Measurements from ENCODE around the gene AFF3.

The AFF3 gene

GRCh38 chr2:99956232-99957030 lies 186.0 kb downstream of the AFF3 start:
- Histone ChIP-seq H2AFZ (ENCODE audit: low read length) (no peak overlapping the region), H3K4me1 (ENCODE audit: insufficient read depth, low read length, severe bottlenecking) (no peaks in the 10 kb centered on the region), H3K9ac (ENCODE audit: low read length) (no peak overlapping the region), H3K27me3 (ENCODE audit: insufficient read depth, low read length) (no peaks in the 10 kb centered on the region), H3K9me2 (ENCODE audit: low read depth, low read length) (no peaks in the 10 kb centered on the region), H3K27ac (ENCODE audit: low read depth, low read length, poor library complexity, severe bottlenecking) (no peak overlapping the region), H3K9me3 (ENCODE audit: low read length) (no peaks in the 10 kb centered on the region), H3K36me3 (ENCODE audit: insufficient read depth, low read length) (peaks cover 69% of the 10 kb centered on the region), H3K4me3 (ENCODE audit: low read depth, low read length, poor library complexity, severe bottlenecking) (no peak overlapping the region), H4K20me1 (ENCODE audit: insufficient read depth, low read length) (no peaks in the 10 kb centered on the region), H3K4me2 (ENCODE audit: low read length) (no peak overlapping the region), H3F3A (ENCODE audit: insufficient read depth, low read length) (no peaks in the 10 kb centered on the region), H3K79me2 (ENCODE audit: insufficient read depth, low read length) (peaks cover 9% of the 10 kb centered on the region)
- TF ChIP-seq, protein P1, sequence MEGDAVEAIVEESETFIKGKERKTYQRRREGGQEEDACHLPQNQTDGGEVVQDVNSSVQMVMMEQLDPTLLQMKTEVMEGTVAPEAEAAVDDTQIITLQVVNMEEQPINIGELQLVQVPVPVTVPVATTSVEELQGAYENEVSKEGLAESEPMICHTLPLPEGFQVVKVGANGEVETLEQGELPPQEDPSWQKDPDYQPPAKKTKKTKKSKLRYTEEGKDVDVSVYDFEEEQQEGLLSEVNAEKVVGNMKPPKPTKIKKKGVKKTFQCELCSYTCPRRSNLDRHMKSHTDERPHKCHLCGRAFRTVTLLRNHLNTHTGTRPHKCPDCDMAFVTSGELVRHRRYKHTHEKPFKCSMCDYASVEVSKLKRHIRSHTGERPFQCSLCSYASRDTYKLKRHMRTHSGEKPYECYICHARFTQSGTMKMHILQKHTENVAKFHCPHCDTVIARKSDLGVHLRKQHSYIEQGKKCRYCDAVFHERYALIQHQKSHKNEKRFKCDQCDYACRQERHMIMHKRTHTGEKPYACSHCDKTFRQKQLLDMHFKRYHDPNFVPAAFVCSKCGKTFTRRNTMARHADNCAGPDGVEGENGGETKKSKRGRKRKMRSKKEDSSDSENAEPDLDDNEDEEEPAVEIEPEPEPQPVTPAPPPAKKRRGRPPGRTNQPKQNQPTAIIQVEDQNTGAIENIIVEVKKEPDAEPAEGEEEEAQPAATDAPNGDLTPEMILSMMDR (IDR thresholded peaks at IDR 0.05; ENCODE audit: low read length), result no peak
- no peak for TF ChIP-seq EZH2 (IDR thresholded peaks at IDR 0.05; ENCODE audit: borderline replicate concordance, low read length)

- Histone ChIP-seq H3K4me1 (ENCODE audit: insufficient read depth, low read length, severe bottlenecking) (no peaks in the 10 kb centered on the region), H3K4me3 (ENCODE audit: low read depth, low read length, poor library complexity, severe bottlenecking) (no peak overlapping the region), H3K9me3 (ENCODE audit: low read length) (no peaks in the 10 kb centered on the region), H3K9ac (ENCODE audit: low read length) (no peak overlapping the region), H3K79me2 (ENCODE audit: insufficient read depth, low read length) (peaks cover 9% of the 10 kb centered on the region), H3K9me2 (ENCODE audit: low read depth, low read length) (no peaks in the 10 kb centered on the region), H4K20me1 (ENCODE audit: insufficient read depth, low read length) (no peaks in the 10 kb centered on the region), H3K27me3 (ENCODE audit: insufficient read depth, low read length) (no peaks in the 10 kb centered on the region), H2AFZ (ENCODE audit: low read length) (no peak overlapping the region), H3F3A (ENCODE audit: insufficient read depth, low read length) (no peaks in the 10 kb centered on the region), H3K36me3 (ENCODE audit: insufficient read depth, low read length) (peaks cover 73% of the 10 kb centered on the region), H3K27ac (ENCODE audit: low read depth, low read length, poor library complexity, severe bottlenecking) (no peak overlapping the region), H3K4me2 (ENCODE audit: low read length) (no peak overlapping the region)
- TF ChIP-seq, protein P1 (IDR thresholded peaks at IDR 0.05; ENCODE audit: low read length), result no peak
- TF ChIP-seq EZH2 (IDR thresholded peaks at IDR 0.05; ENCODE audit: borderline replicate concordance, low read length), result no peak
Observed at GRCh38 chr2:99953750-99954149, 188.6 kb downstream of the AFF3 start.

DNA sequence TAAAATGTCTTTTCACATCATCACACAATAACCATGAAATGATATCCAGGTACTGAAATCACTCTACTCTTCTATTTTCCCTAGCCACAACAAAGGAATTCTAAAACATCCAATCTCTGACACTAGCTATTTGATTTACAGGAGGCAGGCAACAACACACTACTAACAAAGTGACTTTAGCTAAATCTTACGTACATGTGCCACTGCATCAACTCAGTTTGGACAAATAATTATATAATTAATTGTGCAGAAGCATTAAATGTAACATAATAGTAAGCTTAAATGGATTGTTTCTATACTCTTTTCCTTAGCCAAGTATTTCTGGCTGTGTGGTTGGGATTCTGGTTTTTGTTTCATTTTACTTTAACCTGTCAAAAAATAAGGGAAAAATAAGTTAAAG lies 192.4 kb downstream of the AFF3 start:
- no peaks in the 10 kb centered on the region for H3F3A ChIP-seq (ENCODE audit: insufficient read depth, low read length)
- no peak overlapping the region for H2AFZ ChIP-seq (ENCODE audit: low read length)
- no peaks in the 10 kb centered on the region for H3K79me2 ChIP-seq (ENCODE audit: insufficient read depth, low read length)
- no peaks in the 10 kb centered on the region for H3K9me2 ChIP-seq (ENCODE audit: low read depth, low read length)
- H4K20me1 ChIP-seq (ENCODE audit: insufficient read depth, low read length), result no peaks in the 10 kb centered on the region
- no peak overlapping the region for H3K9ac ChIP-seq (ENCODE audit: low read length)
- H3K27ac ChIP-seq (ENCODE audit: low read depth, low read length, poor library complexity, severe bottlenecking), result no peak overlapping the region
- no peaks in the 10 kb centered on the region for H3K27me3 ChIP-seq (ENCODE audit: insufficient read depth, low read length)
- peaks cover 72% of the 10 kb centered on the region for H3K36me3 ChIP-seq (ENCODE audit: insufficient read depth, low read length)
- H3K4me2 ChIP-seq (ENCODE audit: low read length), result no peak overlapping the region
- no peaks in the 10 kb centered on the region for H3K9me3 ChIP-seq (ENCODE audit: low read length)
- no peak for TF ChIP-seq EZH2 (IDR thresholded peaks at IDR 0.05; ENCODE audit: borderline replicate concordance, low read length)
- TF ChIP-seq, protein P1 (IDR thresholded peaks at IDR 0.05; ENCODE audit: low read length), result no peak
- no peak overlapping the region for H3K4me3 ChIP-seq (ENCODE audit: low read depth, low read length, poor library complexity, severe bottlenecking)
- no peaks in the 10 kb centered on the region for H3K4me1 ChIP-seq (ENCODE audit: insufficient read depth, low read length, severe bottlenecking)

Data from OCI-LY1 (cell line).